ENCODE data around the gene PHEX.

DNA sequence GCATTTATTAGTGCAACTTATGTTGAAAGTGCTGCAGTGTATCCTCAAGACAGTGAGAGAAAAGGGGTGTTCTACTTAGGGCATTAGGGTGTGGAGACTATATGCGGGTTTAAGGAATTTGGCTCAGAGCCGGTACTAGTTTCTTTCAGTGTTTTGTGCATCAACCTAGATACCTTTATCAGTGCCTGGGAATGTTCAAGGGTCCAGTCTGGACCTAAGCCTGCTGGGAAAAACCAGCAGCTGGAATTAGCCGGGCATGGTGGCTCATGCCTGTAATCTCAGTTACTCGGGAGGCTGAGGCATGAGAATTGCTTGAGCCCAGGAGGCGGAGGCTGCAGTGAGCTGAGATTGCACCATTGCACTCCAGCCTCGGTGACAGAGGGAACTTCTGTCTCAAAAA is 7.4 kb downstream of the PHEX start:
- TF ChIP-seq CTCF (IDR thresholded peaks at IDR 0.05; ENCODE audit: insufficient read depth, low read length, poor library complexity, severe bottlenecking), result no peak
- no peak for TF ChIP-seq EZH2phosphoT487 (conservative IDR thresholded peaks at IDR 0.05; ENCODE audit: low read length)
